ENCODE data around the gene PKM.

The PKM gene

DNA sequence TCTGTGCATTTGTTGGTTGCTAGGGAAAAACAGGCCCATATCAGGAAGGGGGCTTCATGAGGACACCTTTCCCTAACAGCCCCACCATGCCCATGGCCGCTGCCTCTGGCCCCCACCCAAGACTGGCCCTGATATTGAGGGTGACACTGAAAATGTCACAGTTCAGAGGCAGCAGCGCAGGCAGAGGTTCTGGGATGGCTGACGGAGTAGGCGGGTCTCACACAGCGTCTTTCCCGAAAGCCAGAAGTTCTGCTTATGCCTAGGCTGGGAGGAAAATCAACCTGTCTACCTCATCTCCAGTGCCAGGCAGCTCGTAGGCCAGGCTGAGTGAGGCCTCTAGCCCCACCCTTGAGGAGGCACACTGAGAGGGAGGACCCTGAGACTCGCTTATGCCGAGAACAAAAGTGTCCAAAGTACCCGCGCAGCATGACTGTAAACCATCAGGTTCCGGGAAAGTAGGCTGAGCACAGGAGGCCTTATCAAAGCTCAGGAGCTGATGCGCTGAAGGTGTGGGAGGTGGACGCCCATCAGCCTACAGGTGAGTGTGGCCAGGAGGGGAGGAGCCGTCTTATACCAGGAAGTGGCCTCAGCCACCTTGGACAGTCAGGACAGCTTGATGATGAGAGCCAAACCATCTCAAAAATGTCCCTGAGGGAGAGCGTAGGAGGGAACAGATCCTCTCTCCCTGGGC lies 60.9 kb downstream of the PKM start:
- DNase-seq, result peak; percentile 23
- Histone ChIP-seq H2BK5ac (ENCODE audit: low read length) (no peak overlapping the region), H3K79me2 (ENCODE audit: control insufficient read depth, insufficient read depth, low read length) (no peaks in the 10 kb centered on the region), H3K4me2 (ENCODE audit: low read length) (no peak overlapping the region), H2BK15ac (replicated peaks; ENCODE audit: low read depth) (no peak overlapping the region), H3K27ac (ENCODE audit: low read depth, low read length) (no peak overlapping the region), H4K5ac (ENCODE audit: low read length) (no peak overlapping the region), H3K23ac (ENCODE audit: low read length) (no peak overlapping the region), H3K36me3 (ENCODE audit: control insufficient read depth, insufficient read depth, low read length) (no peaks in the 10 kb centered on the region), H3K4me1 (ENCODE audit: control insufficient read depth, low read depth, low read length) (peaks cover 6% of the 10 kb centered on the region), H2BK120ac (ENCODE audit: low read depth, low read length) (no peak overlapping the region), H3K4me3 (ENCODE audit: low read length) (no peak overlapping the region), H4K8ac (ENCODE audit: low read depth, low read length) (no peak overlapping the region), H3K18ac (ENCODE audit: low read length) (no peak overlapping the region), H3K4ac (ENCODE audit: low read depth, low read length) (no peak overlapping the region), H3K27me3 (ENCODE audit: insufficient read depth, low read length, poor library complexity) (no peaks in the 10 kb centered on the region), H3K9ac (ENCODE audit: low read length) (no peak overlapping the region), H2AK5ac (ENCODE audit: low read length) (no peak overlapping the region), H3K79me1 (ENCODE audit: low read length) (no peaks in the 10 kb centered on the region), H3K56ac (ENCODE audit: low read length) (no peak overlapping the region)
- no CpG with 5 or more reads among the region's 16 CpGs for WGBS (ENCODE audit: extremely low coverage, insufficient coverage, low lambda C conversion rate)

DNA sequence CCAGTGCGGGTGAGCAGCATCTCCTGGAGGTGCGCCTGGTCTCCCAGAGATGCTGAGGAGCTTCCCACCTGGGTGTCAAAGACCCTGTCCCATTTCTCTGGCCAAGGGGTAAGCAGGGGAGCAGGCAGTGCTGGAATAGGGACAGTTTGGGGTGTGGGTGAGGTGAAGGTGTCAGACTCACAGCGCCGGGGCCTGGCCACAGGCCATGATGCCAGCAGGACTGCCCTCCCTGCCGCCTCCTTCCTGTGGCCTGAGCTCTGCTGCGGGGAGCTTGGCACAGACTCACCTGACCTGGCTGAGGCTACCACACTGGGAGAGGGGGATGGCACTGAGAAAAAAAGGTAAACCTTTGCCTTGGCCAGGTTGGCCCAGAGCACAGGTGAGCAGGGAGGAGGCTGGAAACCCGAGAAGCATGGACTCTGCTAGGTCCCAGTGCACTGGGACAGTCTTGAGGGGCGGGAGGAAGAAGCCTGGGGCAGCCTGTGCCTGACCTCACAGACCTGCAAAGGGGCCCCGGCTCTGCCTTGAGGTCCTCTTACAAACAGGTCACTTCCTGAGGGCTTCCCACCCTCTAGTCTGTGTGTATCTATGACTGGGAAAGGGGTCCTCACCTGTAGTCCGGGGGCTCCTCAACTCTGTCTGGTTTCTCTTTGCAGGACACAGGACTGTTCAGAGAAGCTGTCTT lies 61.6 kb downstream of the PKM start:
- H4K8ac ChIP-seq (ENCODE audit: low read depth, low read length), result no peak overlapping the region
- H3K79me2 ChIP-seq (ENCODE audit: control insufficient read depth, insufficient read depth, low read length), result no peaks in the 10 kb centered on the region
- H3K18ac ChIP-seq (ENCODE audit: low read length), result no peak overlapping the region
- no peaks in the 10 kb centered on the region for H3K27me3 ChIP-seq (ENCODE audit: insufficient read depth, low read length, poor library complexity)
- no peak overlapping the region for H2AK5ac ChIP-seq (ENCODE audit: low read length)
- H2BK120ac ChIP-seq (ENCODE audit: low read depth, low read length), result no peak overlapping the region
- H3K4me3 ChIP-seq (ENCODE audit: low read length), result no peak overlapping the region
- H3K56ac ChIP-seq (ENCODE audit: low read length), result no peak overlapping the region
- H3K4me1 ChIP-seq (ENCODE audit: control insufficient read depth, low read depth, low read length), result peaks cover 6% of the 10 kb centered on the region
- no peak overlapping the region for H4K5ac ChIP-seq (ENCODE audit: low read length)
- DNase-seq, result no peak
- H3K36me3 ChIP-seq (ENCODE audit: control insufficient read depth, insufficient read depth, low read length), result no peaks in the 10 kb centered on the region
- H3K4me2 ChIP-seq (ENCODE audit: low read length), result no peak overlapping the region
- no CpG with 5 or more reads among the region's 10 CpGs for WGBS (ENCODE audit: extremely low coverage, insufficient coverage, low lambda C conversion rate)
- H3K23ac ChIP-seq (ENCODE audit: low read length), result no peak overlapping the region
- no peak overlapping the region for H3K9ac ChIP-seq (ENCODE audit: low read length)
- H3K27ac ChIP-seq (ENCODE audit: low read depth, low read length), result no peak overlapping the region
- H2BK5ac ChIP-seq (ENCODE audit: low read length), result no peak overlapping the region
- no peak overlapping the region for H3K4ac ChIP-seq (ENCODE audit: low read depth, low read length)
- H3K79me1 ChIP-seq (ENCODE audit: low read length), result no peaks in the 10 kb centered on the region
- no peak overlapping the region for H2BK15ac ChIP-seq (replicated peaks; ENCODE audit: low read depth)

DNA sequence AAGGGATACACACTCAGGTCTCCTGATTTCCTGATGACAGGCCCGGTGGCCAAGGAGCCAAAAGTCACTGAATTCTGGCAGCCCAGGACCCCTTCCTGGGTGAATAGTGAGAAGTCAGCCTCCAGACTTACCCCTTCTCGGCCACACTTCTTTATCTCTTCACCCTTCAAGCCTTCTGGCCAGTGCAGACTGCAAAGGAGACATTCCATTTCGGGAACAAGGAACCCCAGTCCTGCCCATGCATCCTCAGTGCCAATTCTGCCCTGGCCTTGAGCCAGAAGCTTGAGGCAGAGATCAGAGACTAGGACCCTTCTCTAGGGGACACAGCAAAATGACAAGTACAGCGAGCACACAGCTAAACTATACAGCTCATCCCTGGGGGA lies 62.2 kb downstream of the PKM start:
- H3K18ac ChIP-seq (ENCODE audit: low read length), result no peak overlapping the region
- DNase-seq, result no peak
- H3K23ac ChIP-seq (ENCODE audit: low read length), result no peak overlapping the region
- no peak overlapping the region for H2BK120ac ChIP-seq (ENCODE audit: low read depth, low read length)
- H3K4me2 ChIP-seq (ENCODE audit: low read length), result no peak overlapping the region
- H3K79me1 ChIP-seq (ENCODE audit: low read length), result no peaks in the 10 kb centered on the region
- no peak overlapping the region for H3K56ac ChIP-seq (ENCODE audit: low read length)
- no peaks in the 10 kb centered on the region for H3K27me3 ChIP-seq (ENCODE audit: insufficient read depth, low read length, poor library complexity)
- H3K79me2 ChIP-seq (ENCODE audit: control insufficient read depth, insufficient read depth, low read length), result no peaks in the 10 kb centered on the region
- H3K4me3 ChIP-seq (ENCODE audit: low read length), result no peak overlapping the region
- WGBS (ENCODE audit: extremely low coverage, insufficient coverage, low lambda C conversion rate), result no CpG with 5 or more reads among the region's 4 CpGs
- no peak overlapping the region for H2AK5ac ChIP-seq (ENCODE audit: low read length)
- peak overlapping the region; percentile 15 for H3K27ac ChIP-seq (ENCODE audit: low read depth, low read length)
- H3K4ac ChIP-seq (ENCODE audit: low read depth, low read length), result no peak overlapping the region
- peaks cover 6% of the 10 kb centered on the region for H3K4me1 ChIP-seq (ENCODE audit: control insufficient read depth, low read depth, low read length)
- no peak overlapping the region for H3K9ac ChIP-seq (ENCODE audit: low read length)
- H4K8ac ChIP-seq (ENCODE audit: low read depth, low read length), result no peak overlapping the region
- H3K36me3 ChIP-seq (ENCODE audit: control insufficient read depth, insufficient read depth, low read length), result no peaks in the 10 kb centered on the region
- no peak overlapping the region for H2BK5ac ChIP-seq (ENCODE audit: low read length)
- no peak overlapping the region for H4K5ac ChIP-seq (ENCODE audit: low read length)
- no peak overlapping the region for H2BK15ac ChIP-seq (replicated peaks; ENCODE audit: low read depth)

DNA sequence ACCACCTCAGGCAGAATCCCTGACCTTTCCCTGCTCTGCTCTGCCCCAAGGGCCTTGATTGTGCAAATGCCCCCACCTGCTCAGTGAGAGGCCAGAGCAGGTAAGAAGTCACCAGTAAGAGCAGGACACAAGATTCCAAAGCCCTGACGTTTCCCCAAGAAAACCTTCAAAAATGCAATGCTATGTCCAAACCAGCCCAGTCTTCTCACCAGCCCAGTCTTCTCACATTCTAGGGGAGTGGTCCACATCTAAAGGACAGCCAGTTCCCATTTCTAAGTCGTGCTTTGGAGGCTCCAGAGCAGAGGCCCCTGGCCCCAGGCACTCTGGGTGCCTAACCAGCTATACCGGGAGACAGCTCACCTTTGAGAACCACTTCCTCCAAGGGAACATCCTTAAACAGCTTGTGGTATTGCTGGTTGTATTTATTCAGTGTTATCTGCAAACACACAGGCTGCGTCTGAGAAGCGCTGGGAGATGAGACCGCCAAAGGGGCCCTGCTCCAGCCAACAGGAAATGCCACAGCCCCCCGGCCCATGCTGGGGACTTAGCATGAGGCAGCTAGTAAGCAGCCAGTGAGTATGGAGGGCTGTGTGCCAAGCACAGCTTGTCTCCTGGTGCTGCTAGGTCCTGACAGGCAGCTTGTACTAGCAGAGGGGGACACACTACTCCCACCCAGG lies 62.7 kb downstream of the PKM start:
- Histone ChIP-seq H3K36me3 (ENCODE audit: control insufficient read depth, insufficient read depth, low read length) (no peaks in the 10 kb centered on the region), H2BK15ac (replicated peaks; ENCODE audit: low read depth) (no peak overlapping the region), H3K79me1 (ENCODE audit: low read length) (no peaks in the 10 kb centered on the region), H3K23ac (ENCODE audit: low read length) (no peak overlapping the region), H3K79me2 (ENCODE audit: control insufficient read depth, insufficient read depth, low read length) (no peaks in the 10 kb centered on the region), H3K27me3 (ENCODE audit: insufficient read depth, low read length, poor library complexity) (no peaks in the 10 kb centered on the region), H3K9ac (ENCODE audit: low read length) (no peak overlapping the region), H3K56ac (ENCODE audit: low read length) (no peak overlapping the region), H3K27ac (ENCODE audit: low read depth, low read length) (peak overlapping the region; percentile 15), H2BK5ac (ENCODE audit: low read length) (no peak overlapping the region), H3K18ac (ENCODE audit: low read length) (no peak overlapping the region), H4K8ac (ENCODE audit: low read depth, low read length) (no peak overlapping the region), H3K4me3 (ENCODE audit: low read length) (no peak overlapping the region), H4K5ac (ENCODE audit: low read length) (no peak overlapping the region), H3K4ac (ENCODE audit: low read depth, low read length) (peak overlapping the region; percentile 0), H2BK120ac (ENCODE audit: low read depth, low read length) (no peak overlapping the region), H2AK5ac (ENCODE audit: low read length) (no peak overlapping the region), H3K4me1 (ENCODE audit: control insufficient read depth, low read depth, low read length) (peaks cover 6% of the 10 kb centered on the region), H3K4me2 (ENCODE audit: low read length) (no peak overlapping the region)
- WGBS (ENCODE audit: extremely low coverage, insufficient coverage, low lambda C conversion rate), result no CpG with 5 or more reads among the region's 7 CpGs
- peak; percentile 84 for DNase-seq

DNA sequence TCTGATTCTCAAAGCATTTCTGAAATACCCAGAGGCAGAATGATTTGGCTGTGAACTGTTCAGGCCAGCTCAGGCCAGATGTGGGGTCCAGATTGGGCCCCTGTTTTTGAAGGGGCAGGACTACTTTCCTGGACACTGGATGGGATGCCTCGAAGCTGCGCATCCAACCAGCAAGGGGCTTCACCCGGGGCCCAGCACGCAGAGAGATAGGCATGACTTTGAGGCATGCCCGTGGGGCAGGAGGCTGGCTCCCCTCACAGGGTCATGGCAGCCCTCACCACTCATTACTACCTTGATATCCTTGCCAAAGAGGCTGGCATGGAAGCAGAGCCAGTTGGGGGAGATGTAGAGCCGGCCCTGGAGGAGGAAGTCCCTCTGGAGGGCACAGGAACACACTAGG lies 63.5 kb downstream of the PKM start:
- no peak overlapping the region for H3K18ac ChIP-seq (ENCODE audit: low read length)
- no peak overlapping the region for H3K4ac ChIP-seq (ENCODE audit: low read depth, low read length)
- DNase-seq, result no peak
- H2BK120ac ChIP-seq (ENCODE audit: low read depth, low read length), result no peak overlapping the region
- no peak overlapping the region for H3K56ac ChIP-seq (ENCODE audit: low read length)
- H3K4me3 ChIP-seq (ENCODE audit: low read length), result no peak overlapping the region
- no peak overlapping the region for H3K23ac ChIP-seq (ENCODE audit: low read length)
- no peak overlapping the region for H2BK5ac ChIP-seq (ENCODE audit: low read length)
- H3K4me2 ChIP-seq (ENCODE audit: low read length), result no peak overlapping the region
- no peak overlapping the region for H4K5ac ChIP-seq (ENCODE audit: low read length)
- H3K4me1 ChIP-seq (ENCODE audit: control insufficient read depth, low read depth, low read length), result peaks cover 6% of the 10 kb centered on the region
- no peak overlapping the region for H2AK5ac ChIP-seq (ENCODE audit: low read length)
- no peaks in the 10 kb centered on the region for H3K27me3 ChIP-seq (ENCODE audit: insufficient read depth, low read length, poor library complexity)
- no peak overlapping the region for H4K8ac ChIP-seq (ENCODE audit: low read depth, low read length)
- no CpG with 5 or more reads among the region's 6 CpGs for WGBS (ENCODE audit: extremely low coverage, insufficient coverage, low lambda C conversion rate)
- no peaks in the 10 kb centered on the region for H3K79me2 ChIP-seq (ENCODE audit: control insufficient read depth, insufficient read depth, low read length)
- H3K36me3 ChIP-seq (ENCODE audit: control insufficient read depth, insufficient read depth, low read length), result no peaks in the 10 kb centered on the region
- H3K27ac ChIP-seq (ENCODE audit: low read depth, low read length), result no peak overlapping the region
- H2BK15ac ChIP-seq (replicated peaks; ENCODE audit: low read depth), result no peak overlapping the region
- no peak overlapping the region for H3K9ac ChIP-seq (ENCODE audit: low read length)
- no peaks in the 10 kb centered on the region for H3K79me1 ChIP-seq (ENCODE audit: low read length)
